Aorta (tissue), 5 donors: Measurements from ENCODE around the gene CXorf58. TPM values are rescaled to one million over a fixed set of nuclear protein-coding genes. Genes with fewer than 3 reads are reported as not detected.

Source experiments
- ATAC-seq: fragments of 200-7000 bp; cut with Tn5 transposase; one replicate; pipeline ENCODE4 v1.9.1; 2022; ENCODE audit warnings: moderate library complexity; ENCODE audit not compliant: low FRiP score
- DNase-seq, 2 donors: peaks; one replicate each; pipeline ENCODE4 v3.0.0-alpha.2; 2020
- H3K27ac ChIP-seq, 2 donors: one replicate each; pipeline ENCODE4 v1.5.1; 2013; ENCODE audit warnings: low read length in 2 of 2, mild to moderate bottlenecking in 2 of 2, moderate library complexity in 2 of 2, control low read depth in 1 of 2, inconsistent platforms in 1 of 2, low read depth in 1 of 2
- H3K27me3 ChIP-seq, 2 donors: one replicate each; pipeline ENCODE4 v1.6.1; 2013; ENCODE audit warnings: control low read depth in 1 of 2, low read length in 1 of 2, mild to moderate bottlenecking in 1 of 2, moderate library complexity in 1 of 2; ENCODE audit not compliant: insufficient read depth in 2 of 2, control insufficient read depth in 1 of 2
- H3K36me3 ChIP-seq, 2 donors: one replicate each; pipeline ENCODE4 v1.6.1; 2013; ENCODE audit warnings: control low read depth in 1 of 2, low read length in 1 of 2, mild to moderate bottlenecking in 1 of 2; ENCODE audit not compliant: insufficient read depth in 2 of 2, control insufficient read depth in 1 of 2
- H3K4me1 ChIP-seq, 2 donors: one replicate each; pipeline ENCODE4 v1.6.1; 2013; ENCODE audit warnings: low read length in 2 of 2, control low read depth in 1 of 2, mild to moderate bottlenecking in 1 of 2, moderate library complexity in 1 of 2; ENCODE audit not compliant: insufficient read depth in 2 of 2, control insufficient read depth in 1 of 2
- H3K4me3 ChIP-seq, 2 donors: one replicate each; pipeline ENCODE4 v1.5.1; 2013; ENCODE audit warnings: low read length in 2 of 2, control low read depth in 1 of 2, mild to moderate bottlenecking in 1 of 2
- H3K9me3 ChIP-seq: one replicate; pipeline ENCODE4 v1.6.1; 2013; ENCODE audit warnings: mild to moderate bottlenecking, low read length; ENCODE audit not compliant: control insufficient read depth
- WGBS, 2 donors: extraction: QIAGEN DNeasy Blood & Tissue Kit; methylation state at CpG; one replicate each; pipeline ENCODE4 v1.1.7; 2013; 5-methylcytosine and 5-hydroxymethylcytosine counted together
- intact Hi-C, 2 donors: fragments of 100-400 bp; cut with DNase I; formaldehyde crosslinking; loops; one replicate each; pipeline versions ENCODE4 v1.14.2 to v1.15.0; 2022
- polyA plus RNA-seq, 2 donors: library from polyadenylated mRNA; stranded (reverse); fragments of 200-250 nt; gene quantifications; one replicate each; pipeline ENCODE4 v1.2.3, GENCODE V29; 2013
- total RNA-seq, 2 donors: library from RNA; stranded (reverse); fragmentation: NEBNext Ultra II Directional; extraction: Animal tissue kit (Norgen Biotek cat#: 25700); gene quantifications; one replicate each; pipeline ENCODE4 v1.2.1, GENCODE V29; 2021
- donor health status: healthy with polysubstance abuse.
- donor health status: Bipolar disorder and iron deficiency.
- donor health status: DM: no; HTN: no; CAD: no.
- donor health status: DM: no; HTN: no; CAD: no.
- donor health status: DM: yes; HTN: yes; CAD: no.

Gene CXorf58
- total and polyA plus RNA-seq, 4 donors = not detected

DNA sequence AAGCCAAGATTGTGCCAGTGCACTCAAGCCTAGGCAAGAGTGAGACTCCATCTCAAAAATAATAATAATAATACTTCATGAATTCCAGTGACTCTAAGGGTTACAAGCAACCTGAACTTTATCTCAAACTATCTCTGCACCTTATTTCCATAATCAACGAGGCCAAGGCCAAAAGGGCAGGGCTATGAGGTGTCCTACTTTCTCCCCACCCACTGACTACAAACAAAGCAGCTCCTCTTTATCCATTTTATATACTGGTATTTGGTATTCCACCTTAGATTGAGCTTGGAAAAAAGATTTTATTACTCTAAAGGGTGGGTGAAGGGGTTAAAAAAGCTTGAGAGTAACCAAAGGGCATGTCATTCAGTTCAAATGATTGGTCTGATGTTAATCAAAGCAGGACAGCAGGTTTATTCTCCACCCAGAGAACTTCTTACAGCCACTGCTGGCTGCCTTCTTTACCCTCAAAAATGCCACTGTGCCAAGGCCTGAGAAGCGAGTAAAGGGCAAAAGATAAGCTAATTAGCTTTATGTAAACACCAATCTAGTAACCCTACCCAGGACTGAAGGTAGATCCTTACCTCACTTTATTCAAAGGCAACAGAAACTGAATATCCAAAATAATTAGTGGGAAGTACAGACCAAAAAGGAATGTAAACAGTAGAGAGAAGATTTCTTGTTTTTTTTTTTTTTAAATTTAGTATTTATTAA, 28.3 kb upstream of the CXorf58 start:
- intact Hi-C loops = no loop called here
- Histone ChIP-seq H3K36me3 (no peaks in the 10 kb centered on the region), H3K4me1 (peaks cover 0 to 3% of the 10 kb centered on the region in 2 donors), H3K27me3 (no peaks in the 10 kb centered on the region), H3K9me3 (no peaks in the 10 kb centered on the region), H3K4me3 (no peak overlapping the region), H3K27ac (no peak overlapping the region)
- ATAC-seq (no peak), DNase-seq (no peak)
- 22 to 34% methylated on average over 2 of the region's 2 CpGs for WGBS, 2 donors

DNA sequence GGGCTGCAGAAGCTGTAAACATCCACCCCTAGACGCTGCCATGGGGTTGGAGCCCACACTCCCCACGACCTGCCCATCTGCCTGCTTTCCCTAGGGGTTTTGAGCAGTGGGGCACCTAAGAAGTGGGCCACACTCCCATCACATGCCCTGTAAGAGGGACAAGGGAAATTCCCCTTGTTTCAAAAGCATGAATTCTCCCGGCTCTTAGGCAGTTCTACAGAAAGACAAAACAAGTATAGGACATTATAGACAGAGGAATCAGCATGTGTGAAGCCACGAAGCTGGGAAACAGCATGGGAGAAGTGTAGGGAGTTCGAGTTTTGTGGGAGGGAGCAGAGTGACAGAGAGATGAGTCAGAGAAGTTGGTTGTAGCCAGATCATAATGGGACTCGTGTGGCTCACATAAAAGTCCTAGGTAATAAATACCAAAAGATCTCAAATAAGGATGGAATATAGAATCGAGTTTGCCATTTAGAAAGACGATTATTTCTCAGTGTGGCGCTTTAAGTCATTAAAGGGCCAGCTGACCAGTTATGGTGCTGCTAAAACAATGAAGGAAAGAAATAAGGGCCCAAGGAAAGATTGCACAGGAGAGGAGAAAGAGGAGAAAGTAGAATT, 24.0 kb upstream of the CXorf58 start:
- ATAC-seq = no peak
- 49 to 51% methylated on average over 9 of the region's 9 CpGs for WGBS, 2 donors

DNA sequence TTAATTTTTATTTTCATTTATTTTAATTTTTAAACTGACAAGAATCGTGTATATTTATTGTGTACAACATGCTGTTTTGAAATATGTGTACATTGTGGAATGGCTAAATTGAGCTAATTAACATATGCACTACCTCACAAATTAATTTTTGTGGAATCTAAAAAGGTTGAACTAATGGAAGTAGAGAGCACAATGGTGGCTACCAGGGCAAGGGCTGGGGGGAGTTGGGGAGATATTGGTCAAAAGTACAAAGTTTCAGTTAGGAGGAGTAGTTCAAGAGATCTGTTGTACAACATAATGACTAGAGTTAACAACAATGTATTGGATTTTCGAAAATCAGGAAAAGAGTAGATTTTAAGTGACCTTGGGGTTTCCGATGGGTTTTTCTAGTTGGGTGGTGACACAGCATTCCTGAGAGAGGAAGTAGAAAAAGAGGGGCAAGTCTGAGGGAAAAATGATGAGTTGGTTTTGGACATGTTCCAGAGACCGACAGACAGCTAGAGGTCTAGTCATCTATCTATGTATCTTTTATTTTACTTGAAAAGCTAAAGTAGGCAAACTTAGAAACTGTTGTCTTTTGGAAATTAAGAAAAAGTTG, 23.3 kb upstream of the CXorf58 start:
- peaks cover 0 to 3% of the 10 kb centered on the region in 2 donors for H3K4me1 ChIP-seq
- H3K9me3 ChIP-seq = no peaks in the 10 kb centered on the region
- 68 to 86% methylated on average over 4 of the region's 4 CpGs for WGBS, 2 donors
- no peak for DNase-seq
- H3K27me3 ChIP-seq = no peaks in the 10 kb centered on the region
- no peak for ATAC-seq
- intact Hi-C loops = no loop called here
- no peaks in the 10 kb centered on the region for H3K36me3 ChIP-seq
- no peak overlapping the region for H3K4me3 ChIP-seq
- H3K27ac ChIP-seq = no peak overlapping the region

More for the DNA sequence above, 24.0 kb upstream of the CXorf58 start:
- H3K27me3 ChIP-seq = no peaks in the 10 kb centered on the region
- H3K4me3 ChIP-seq = no peak overlapping the region
- H3K36me3 ChIP-seq = no peaks in the 10 kb centered on the region
- H3K4me1 ChIP-seq = peaks cover 0 to 3% of the 10 kb centered on the region in 2 donors
- no peaks in the 10 kb centered on the region for H3K9me3 ChIP-seq
- no peak overlapping the region for H3K27ac ChIP-seq
- intact Hi-C loops = no loop called here
- DNase-seq = no peak

DNA sequence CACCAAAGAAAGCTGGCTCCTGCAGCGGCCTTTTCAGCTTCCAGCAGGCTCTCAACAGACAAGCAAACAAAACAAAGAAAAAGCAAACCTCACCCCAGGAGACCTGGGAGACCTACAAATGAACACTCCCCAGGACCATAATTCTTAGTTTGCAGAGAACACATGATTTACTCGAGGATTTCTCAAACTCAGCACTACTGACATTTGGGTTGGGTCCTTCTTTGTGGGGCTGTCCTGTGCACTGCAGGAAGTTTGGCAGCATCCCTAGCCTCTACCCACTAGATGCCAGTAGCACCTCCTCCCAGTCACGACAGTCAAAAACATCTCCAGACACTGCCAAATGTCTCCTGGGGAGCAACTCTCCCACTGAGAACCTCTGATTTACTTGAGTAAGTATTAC, 22.0 kb upstream of the CXorf58 start:
- Histone ChIP-seq H3K4me3 (no peak overlapping the region), H3K9me3 (no peaks in the 10 kb centered on the region), H3K27ac (no peak overlapping the region), H3K4me1 (peaks cover 0 to 3% of the 10 kb centered on the region in 2 donors), H3K36me3 (no peaks in the 10 kb centered on the region), H3K27me3 (no peaks in the 10 kb centered on the region)
- intact Hi-C loops = no loop called here
- no peak for ATAC-seq
- no peak for DNase-seq
- WGBS, 2 donors = 38 to 50% methylated on average over 3 of the region's 3 CpGs

DNA sequence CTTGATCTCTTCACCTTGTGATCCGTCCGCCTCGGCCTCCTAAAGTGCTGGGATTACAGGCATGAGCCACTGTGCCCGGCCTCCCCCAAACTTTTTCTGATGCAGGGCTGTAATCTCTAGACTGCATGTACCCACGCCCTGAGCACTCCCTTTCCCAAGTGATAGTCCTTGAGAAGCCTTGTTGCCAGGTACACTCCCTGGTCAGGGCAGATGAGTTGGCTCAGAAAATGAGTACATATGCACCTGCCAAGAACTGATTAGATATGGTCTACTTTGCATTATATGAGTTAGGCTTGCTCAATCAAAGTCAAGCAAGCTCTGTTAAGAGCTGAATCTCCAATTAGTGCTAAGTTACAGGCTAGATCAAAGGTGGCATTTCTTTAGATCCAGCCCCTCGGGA, 20.4 kb upstream of the CXorf58 start:
- ATAC-seq (no peak), DNase-seq (no peak)
- Histone ChIP-seq H3K9me3 (no peaks in the 10 kb centered on the region), H3K27me3 (no peaks in the 10 kb centered on the region), H3K36me3 (no peaks in the 10 kb centered on the region), H3K4me3 (no peak overlapping the region), H3K4me1 (peaks cover 0 to 3% of the 10 kb centered on the region in 2 donors), H3K27ac (no peak overlapping the region)
- 84 to 90% methylated on average over 6 of the region's 6 CpGs for WGBS, 2 donors
- intact Hi-C loops = no loop called here

DNA sequence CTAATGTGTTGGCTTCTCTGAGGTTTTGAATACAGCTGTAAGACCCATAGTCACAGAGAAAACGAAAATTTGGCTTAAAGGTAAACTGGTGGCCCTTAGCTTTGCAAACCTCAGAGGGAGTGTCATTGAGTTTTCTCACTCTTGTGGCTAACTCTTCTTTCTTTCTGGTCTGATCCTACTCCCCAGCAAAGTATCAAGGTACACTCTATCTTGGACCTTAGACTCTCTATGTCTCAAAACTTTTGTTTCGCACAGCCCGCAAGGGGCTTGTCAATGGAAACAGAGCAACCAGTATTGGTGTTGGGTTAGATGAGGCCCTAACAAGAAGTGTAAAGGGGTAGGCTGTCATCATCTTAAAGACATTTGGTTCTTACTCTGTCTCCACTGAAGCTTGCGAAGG, 19.9 kb upstream of the CXorf58 start:
- WGBS, 2 donors = 83 to 97% methylated on average over 4 of the region's 4 CpGs
- Histone ChIP-seq H3K27me3 (no peaks in the 10 kb centered on the region), H3K4me1 (peaks cover 0 to 3% of the 10 kb centered on the region in 2 donors), H3K27ac (no peak overlapping the region), H3K36me3 (no peaks in the 10 kb centered on the region), H3K4me3 (no peak overlapping the region), H3K9me3 (no peaks in the 10 kb centered on the region)
- intact Hi-C loops = no loop called here
- no peak for ATAC-seq
- DNase-seq = no peak

DNA sequence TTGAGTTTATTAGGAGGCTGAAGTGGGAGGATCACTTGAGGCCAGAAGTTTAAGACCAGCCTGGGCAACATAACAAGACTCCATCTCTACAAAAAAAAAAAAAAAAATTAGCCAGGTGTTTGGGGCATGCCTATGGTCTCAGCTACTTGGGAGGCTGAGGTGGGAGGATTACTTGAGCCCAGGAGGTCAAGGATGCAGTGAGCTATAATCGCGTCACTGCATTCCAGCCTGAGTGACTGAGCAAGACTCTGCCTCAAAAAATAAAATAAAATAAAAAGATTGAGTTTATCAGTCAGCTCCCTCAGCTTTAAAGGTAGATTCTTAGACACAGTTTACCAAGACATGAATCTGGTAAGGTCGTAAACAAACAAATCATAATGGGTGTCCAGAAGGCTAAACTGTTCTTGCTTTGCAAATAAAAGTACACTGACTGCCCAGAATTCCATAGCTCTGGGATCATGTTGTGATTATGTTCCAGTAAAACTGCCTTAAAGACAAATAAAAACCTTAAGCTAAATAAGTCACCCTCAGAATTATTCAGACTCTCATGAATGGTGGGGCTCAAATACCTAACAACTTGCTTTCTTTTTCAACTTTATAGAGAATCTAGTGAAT, 18.8 kb upstream of the CXorf58 start:
- no peaks in the 10 kb centered on the region for H3K4me1 ChIP-seq
- H3K27me3 ChIP-seq = no peaks in the 10 kb centered on the region
- no peaks in the 10 kb centered on the region for H3K9me3 ChIP-seq
- H3K36me3 ChIP-seq = no peaks in the 10 kb centered on the region
- no peak overlapping the region for H3K4me3 ChIP-seq
- intact Hi-C loops = no loop called here
- ATAC-seq (no peak), DNase-seq (no peak)
- WGBS, 2 donors = 51 to 58% methylated on average over 3 of the region's 3 CpGs
- peak overlapping the region in 1 of 2 donors; percentile 43 for H3K27ac ChIP-seq

DNA sequence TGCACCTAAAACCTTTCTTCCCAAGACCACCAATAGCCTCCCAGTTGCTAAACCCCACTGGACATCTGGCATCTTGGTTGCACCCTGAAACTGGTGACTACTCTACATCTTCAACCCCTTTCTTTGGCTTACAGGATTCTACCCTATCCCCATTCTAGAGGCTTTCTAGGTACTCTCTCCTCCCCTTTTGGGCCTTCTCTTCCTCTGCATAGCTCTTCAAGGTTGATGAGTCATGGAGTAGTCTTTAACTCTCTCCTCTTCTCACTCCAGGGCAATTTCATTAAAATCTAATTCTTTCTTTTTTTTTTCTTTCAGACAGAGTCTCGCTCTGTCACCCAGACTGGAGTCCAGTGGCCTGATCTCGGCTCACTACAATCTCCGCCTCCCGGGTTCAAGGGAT, 16.9 kb upstream of the CXorf58 start:
- H3K4me3 ChIP-seq = no peak overlapping the region
- H3K36me3 ChIP-seq = no peaks in the 10 kb centered on the region
- DNase-seq (no peak), ATAC-seq (no peak)
- no peak overlapping the region for H3K27ac ChIP-seq
- intact Hi-C loops = no loop called here
- H3K9me3 ChIP-seq = no peaks in the 10 kb centered on the region
- no peaks in the 10 kb centered on the region for H3K27me3 ChIP-seq
- no peaks in the 10 kb centered on the region for H3K4me1 ChIP-seq
- 88 to 100% methylated on average over 4 of the region's 4 CpGs for WGBS, 2 donors
